Fibroblast of lung (primary cell): Measurements from ENCODE around the gene MEF2D. TPM values are rescaled to one million over a fixed set of nuclear protein-coding genes. Genes with fewer than 3 reads are reported as not detected.

Source experiments
- DNase-seq, 2 donors: peaks; one replicate each; pipeline versions ENCODE4 v3.0.0 to v3.0.0-alpha.2; 2010; ENCODE audit warnings: low read depth in 2 of 2
- H2AFZ ChIP-seq: 2 replicates; pipeline ENCODE4 v1.5.1; 2012; ENCODE audit warnings: low read length, control low read depth, inconsistent platforms
- H3K27ac ChIP-seq: 2 replicates; pipeline ENCODE4 v1.5.1; 2011; ENCODE audit warnings: low read length, control low read depth; ENCODE audit not compliant: insufficient read depth
- H3K27me3 ChIP-seq: 2 replicates; pipeline ENCODE4 v1.5.1; 2011; ENCODE audit warnings: mild to moderate bottlenecking, low read length; ENCODE audit not compliant: control insufficient read depth, insufficient read depth
- H3K36me3 ChIP-seq: 2 replicates; pipeline ENCODE4 v1.5.1; 2011; ENCODE audit warnings: low read length; ENCODE audit not compliant: control insufficient read depth, insufficient read depth
- H3K4me1 ChIP-seq: 2 replicates; pipeline ENCODE4 v1.5.1; 2011; ENCODE audit warnings: low read length; ENCODE audit not compliant: control insufficient read depth, insufficient read depth; ENCODE audit errors: extremely low read depth
- H3K4me2 ChIP-seq: 2 replicates; pipeline ENCODE4 v1.5.1; 2011; ENCODE audit warnings: low read length, control low read depth; ENCODE audit not compliant: insufficient read depth; ENCODE audit errors: extremely low read depth
- H3K4me3 ChIP-seq, 4 experiments: fragments of 200-600 bp in 1 of 4; sonication (generic) in 1 of 4; replicated peaks in 1 of 4; 2 replicates each; pipeline ENCODE4 v1.5.1; 2011 to 2016; ENCODE audit warnings: low read length in 4 of 4, low read depth in 3 of 4, mild to moderate bottlenecking in 3 of 4, control low read depth in 2 of 4, inconsistent platforms in 1 of 4, mixed read lengths in 1 of 4; ENCODE audit not compliant: insufficient read depth in 1 of 4; ENCODE audit errors: control extremely low read depth in 1 of 4
- H3K79me2 ChIP-seq: 2 replicates; pipeline ENCODE4 v1.5.1; 2012; ENCODE audit warnings: mild to moderate bottlenecking, low read length, inconsistent platforms; ENCODE audit not compliant: control insufficient read depth, insufficient read depth
- H3K9ac ChIP-seq: 2 replicates; pipeline ENCODE4 v1.5.1; 2011; ENCODE audit warnings: mild to moderate bottlenecking, low read length, control low read depth; ENCODE audit not compliant: insufficient read depth
- H3K9me3 ChIP-seq: 2 replicates; pipeline ENCODE4 v1.5.1; 2012; ENCODE audit warnings: low read depth, low read length; ENCODE audit not compliant: control insufficient read depth, insufficient read depth
- H4K20me1 ChIP-seq: 2 replicates; pipeline ENCODE4 v1.5.1; 2011; ENCODE audit warnings: low read length; ENCODE audit not compliant: control insufficient read depth, insufficient read depth; ENCODE audit errors: extremely low read depth
- CTCF ChIP-seq, 2 donors: IDR thresholded peaks in 1 of 2; conservative IDR thresholded peaks in 1 of 2; 1 replicate in 1 of 2; 2 replicates in 1 of 2; pipeline ENCODE4 v1.5.1; 2011 to 2012; ENCODE audit warnings: low read length in 2 of 2, control low read depth in 1 of 2, inconsistent platforms in 1 of 2, low read depth in 1 of 2, mild to moderate bottlenecking in 1 of 2
- EZH2 ChIP-seq: IDR thresholded peaks from 2 replicates; pipeline ENCODE4 v1.5.1; 2012; ENCODE audit warnings: low read length, control low read depth, mild to moderate bottlenecking; ENCODE audit errors: missing control alignments
- polyA plus RNA-seq, 2 donors: library from polyadenylated mRNA; depleted of rRNA in 1 of 2; stranded (reverse) in 1 of 2; unstranded in 1 of 2; fragments of >200 nt; gene quantifications; 2 replicates each; pipeline ENCODE4 v1.2.1, GENCODE V29; 2011 to 2012; ENCODE audit warnings: missing spikeins in 1 of 2
- total RNA-seq: library from RNA; depleted of rRNA; stranded (reverse); fragments of >200 nt; gene quantifications from 2 replicates; pipeline ENCODE4 v1.2.1, GENCODE V29; 2014

The MEF2D gene
- total and polyA plus RNA-seq, 2 donors (not counting 1 experiment from before 2014, with no cell fraction given), result 9.9 to 12.7 TPM

GRCh38 chr1:156510709-156511108 is 10.1 kb upstream of the MEF2D start:
- Histone ChIP-seq H3K4me2 (peak overlapping the region; percentile 26), H3K4me1 (peaks cover 20% of the 10 kb centered on the region), H3K36me3 (no peaks in the 10 kb centered on the region), H3K79me2 (no peaks in the 10 kb centered on the region), H3K27ac (peak overlapping the region; percentile 51), H4K20me1 (no peaks in the 10 kb centered on the region), H3K9ac (no peak overlapping the region), H3K27me3 (no peaks in the 10 kb centered on the region), H3K4me3 (peak overlapping the region in 1 of 4 experiments; percentile 8), H2AFZ (peak overlapping the region; percentile 23), H3K9me3 (no peaks in the 10 kb centered on the region)
- TF ChIP-seq EZH2, result no peak
- no peak for TF ChIP-seq CTCF (conservative IDR thresholded peaks at IDR 0.05 in 1 of 2, IDR thresholded peaks at IDR 0.05 in 1 of 2; ENCODE audit: low read depth in 1 of 2, low read length in 2 of 2)
- DNase-seq, result peak; percentile 88 to 96

- no peaks in the 10 kb centered on the region for H3K9me3 ChIP-seq
- no peaks in the 10 kb centered on the region for H3K27me3 ChIP-seq
- H3K79me2 ChIP-seq, result no peaks in the 10 kb centered on the region
- no peak for TF ChIP-seq CTCF (conservative IDR thresholded peaks at IDR 0.05 in 1 of 2, IDR thresholded peaks at IDR 0.05 in 1 of 2; ENCODE audit: low read depth in 1 of 2, low read length in 2 of 2)
- no peak for TF ChIP-seq EZH2
- peaks cover 23% of the 10 kb centered on the region for H3K4me1 ChIP-seq
- no peak overlapping the region for H3K4me3 ChIP-seq
- H3K27ac ChIP-seq, result no peak overlapping the region
- H3K36me3 ChIP-seq, result no peaks in the 10 kb centered on the region
- no peak overlapping the region for H3K9ac ChIP-seq
- H4K20me1 ChIP-seq, result no peaks in the 10 kb centered on the region
- no peak for DNase-seq
- H3K4me2 ChIP-seq, result no peak overlapping the region
- H2AFZ ChIP-seq, result no peak overlapping the region
Measured at GRCh38 chr1:156509424-156510034, 9.0 kb upstream of the MEF2D start.

GRCh38 chr1:156508955-156509234 is 8.3 kb upstream of the MEF2D start:
- Histone ChIP-seq H3K4me3 (no peak overlapping the region), H3K4me1 (peaks cover 29% of the 10 kb centered on the region), H3K4me2 (peak overlapping the region; percentile 30), H3K9ac (peak overlapping the region; percentile 36), H3K36me3 (no peaks in the 10 kb centered on the region), H3K9me3 (no peaks in the 10 kb centered on the region), H3K27me3 (no peaks in the 10 kb centered on the region), H3K27ac (peak overlapping the region; percentile 68), H2AFZ (peak overlapping the region; percentile 10), H4K20me1 (no peaks in the 10 kb centered on the region), H3K79me2 (no peaks in the 10 kb centered on the region)
- TF ChIP-seq CTCF (conservative IDR thresholded peaks at IDR 0.05 in 1 of 2, IDR thresholded peaks at IDR 0.05 in 1 of 2; ENCODE audit: low read depth in 1 of 2, low read length in 2 of 2) (no peak), EZH2 (no peak)
- DNase-seq, result no peak
